HG03060 (cell line): Measurements from ENCODE around the gene AKR1C2.

ENCODE experiments used
- ATAC-seq: cut with Tn5 transposase; IDR thresholded peaks from one replicate; pipeline ENCODE4 v1.9.1; 2021; ENCODE audit warnings: low read depth, moderate number of reproducible peaks; ENCODE audit not compliant: unreplicated experiment

The AKR1C2 gene

GRCh38 chr10:4939224-4940072, 64.2 kb downstream of the AKR1C2 start:
- no peak for ATAC-seq
